NCI-H345 (cell line): ENCODE data around the gene DCST2.

Experiments used
- DNase-seq: peaks from one replicate; lab custom pipeline; 2025; lab: John Stamatoyannopoulos, UW

DCST2 gene

GRCh38 chr1:155033524-155033923, at the start of gene DCST2, which contains the start of gene DCST1:
Gene DCST2, minus strand, starts transcription at chr1:155033781. Its CDS starts 80 bp downstream, at chr1:155033701.
Gene DCST1, plus strand, starts transcription at chr1:155033824. Its CDS starts 213 bp downstream, at chr1:155034037.
- no peak for DNase-seq

- no peak for DNase-seq
These were observed 49.5 kb upstream of the DCST2 start for GRCh38 chr1:155083052-155083541.

GRCh38 chr1:155082301-155083051, 48.9 kb upstream of the DCST2 start:
- no peak for DNase-seq

- DNase-seq = no peak
These were observed 48.1 kb upstream of the DCST2 start for GRCh38 chr1:155081472-155082300.

- peak; percentile 98 for DNase-seq
These were observed 47.0 kb upstream of the DCST2 start for GRCh38 chr1:155080312-155081228.

GRCh38 chr1:155079487-155080311, 46.1 kb upstream of the DCST2 start:
- peak; percentile 54 for DNase-seq

- no peak for DNase-seq
These were observed 45.6 kb upstream of the DCST2 start for GRCh38 chr1:155079210-155079486.

- DNase-seq = peak; percentile 93
These were observed 45.1 kb upstream of the DCST2 start, which contains the start of gene EFNA3 for GRCh38 chr1:155078469-155079209. Gene EFNA3, plus strand, starts transcription at chr1:155078837. Its CDS starts 105 bp downstream, at chr1:155078942.

- DNase-seq = peak; percentile 39
These were observed 44.3 kb upstream of the DCST2 start for GRCh38 chr1:155077758-155078445.

- DNase-seq = no peak
These were observed 43.8 kb upstream of the DCST2 start for GRCh38 chr1:155077346-155077745.

- no peak for DNase-seq
These were observed 42.8 kb upstream of the DCST2 start for GRCh38 chr1:155076371-155076770.

- no peak for DNase-seq
These were observed 42.0 kb upstream of the DCST2 start for GRCh38 chr1:155075535-155075934.

- DNase-seq = no peak
These were observed 40.0 kb upstream of the DCST2 start for GRCh38 chr1:155073377-155074242.

GRCh38 chr1:155072531-155073289, 39.1 kb upstream of the DCST2 start:
- no peak for DNase-seq

GRCh38 chr1:155071701-155072100, 38.1 kb upstream of the DCST2 start:
- DNase-seq = no peak

GRCh38 chr1:155070721-155071569, 37.4 kb upstream of the DCST2 start:
- DNase-seq = peak; percentile 93

GRCh38 chr1:155070158-155070621, 36.6 kb upstream of the DCST2 start:
- peak; percentile 88 for DNase-seq
